CD1c-positive myeloid dendritic cell (primary cell): Measurements from ENCODE around the gene POTEM.
"Not testable (repeated sequence)": the region's sequence is repeated elsewhere in the genome, so short reads cannot be mapped to it uniquely, and the experiment has no call there.

Experiments
- DNase-seq: peaks from one replicate; pipeline ENCODE4 v3.0.0-alpha.2; 2016; ENCODE audit errors: extremely low spot score

Gene POTEM

DNA sequence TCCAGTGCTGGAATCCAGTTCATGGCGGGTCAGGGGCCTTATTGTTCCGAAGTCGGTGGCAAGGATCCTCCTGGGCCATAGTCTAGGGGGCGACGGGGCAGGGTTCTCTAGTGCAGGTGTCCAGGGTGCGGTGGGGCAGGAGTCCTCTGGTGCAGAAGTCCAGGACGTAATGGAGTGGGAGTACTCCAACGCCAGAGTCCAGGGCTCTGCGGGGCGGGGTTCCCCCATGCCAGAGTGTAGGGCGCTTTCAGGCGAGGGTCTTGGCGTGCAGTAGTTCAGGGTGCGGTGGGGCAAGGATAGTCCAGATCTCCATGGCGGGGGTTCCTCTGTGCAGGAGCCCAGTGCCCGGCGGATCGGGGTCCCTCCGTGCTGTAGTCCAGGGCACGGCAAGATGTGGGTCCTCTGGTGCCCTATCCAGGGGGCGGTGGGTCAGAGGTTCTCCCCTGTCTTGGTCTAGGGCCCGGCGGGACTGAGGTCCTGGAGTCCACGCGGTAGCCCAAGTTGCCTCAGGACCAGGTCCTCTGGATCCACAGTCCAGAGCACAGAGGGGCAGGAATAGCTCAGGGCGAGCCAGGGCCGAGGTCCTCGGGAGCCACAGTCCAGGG is 70.9 kb downstream of the POTEM start:
- DNase-seq = not testable (repeated sequence)

DNA sequence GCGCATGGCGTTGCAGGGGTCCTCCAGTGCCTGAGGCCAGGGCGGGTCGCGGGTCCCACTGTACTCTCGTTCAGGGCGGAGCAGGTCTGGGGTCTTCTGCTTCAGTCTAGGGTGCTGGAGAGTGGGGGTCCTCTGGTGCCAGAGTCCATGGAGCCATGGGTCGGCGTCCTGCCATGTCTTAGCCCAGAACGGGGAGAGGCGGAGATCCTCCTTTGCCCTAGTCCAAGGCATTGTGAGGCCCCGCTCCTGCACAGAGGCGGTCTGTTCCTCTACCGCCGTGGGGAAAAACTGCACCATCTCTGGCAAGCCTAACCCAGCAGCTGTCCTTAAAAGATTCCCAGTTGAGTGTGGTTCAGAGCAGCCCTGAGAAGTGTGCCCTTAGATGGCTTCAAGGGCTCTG is 71.6 kb downstream of the POTEM start:
- not testable (repeated sequence) for DNase-seq

- DNase-seq = not testable (repeated sequence)
Measured at GRCh38 chr14:19043384-19043783, 76.2 kb downstream of the POTEM start.
